ENCODE measurements around the gene SHPK.
"Not testable (repeated sequence)": the region's sequence is repeated elsewhere in the genome, so short reads cannot be mapped to it uniquely, and the experiment has no call there.

Gene SHPK

DNA sequence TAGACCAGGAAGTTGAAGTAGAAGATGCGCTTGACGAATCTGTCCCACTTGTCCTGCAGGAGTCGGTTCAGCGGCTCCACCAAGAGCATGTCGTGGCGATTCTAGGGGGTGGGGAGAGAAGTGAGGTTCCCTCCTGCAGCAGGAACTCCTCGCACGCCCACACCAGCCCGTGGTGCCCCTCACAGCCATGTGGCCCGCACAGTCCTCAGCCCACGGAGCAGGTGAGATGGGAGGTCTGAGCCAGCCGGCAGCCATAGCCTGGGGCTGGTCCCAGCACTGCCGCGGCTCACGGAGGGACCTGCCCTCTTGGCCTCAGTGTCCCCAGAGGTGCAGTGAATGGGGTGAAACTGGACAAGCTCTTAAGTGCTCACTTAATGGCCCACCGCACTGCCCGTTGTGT is 50.2 kb downstream of the SHPK start:
- no peak for DNase-seq

GRCh38 chr17:3583456-3583855 is 52.6 kb downstream of the SHPK start:
- DNase-seq, result no peak

- DNase-seq, result peak; percentile 11
Measured at GRCh38 chr17:3582915-3583314, 53.1 kb downstream of the SHPK start.

DNA sequence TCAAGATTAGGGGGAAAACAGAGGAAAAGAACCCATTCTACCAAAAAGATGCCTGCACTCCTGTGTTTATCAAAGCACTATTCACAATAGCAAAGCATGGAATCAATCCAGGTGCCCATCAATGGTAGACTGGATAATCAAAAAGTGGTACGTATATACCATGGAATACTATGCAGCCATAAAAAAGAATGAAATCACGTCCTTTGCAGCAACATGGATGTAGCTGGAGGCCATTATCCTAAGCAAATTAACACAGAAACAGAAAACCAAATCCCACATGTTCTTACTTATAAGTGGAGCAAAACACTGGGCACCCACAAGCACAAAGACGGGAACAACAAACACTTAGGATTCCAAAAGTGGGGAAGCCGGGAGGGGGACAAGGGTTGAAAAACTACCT is 57.4 kb downstream of the SHPK start:
- not testable (repeated sequence) for DNase-seq

- no peak for DNase-seq
Measured at GRCh38 chr17:3576970-3577369, 59.1 kb downstream of the SHPK start.

- peak; percentile 19 for DNase-seq
Measured at GRCh38 chr17:3575511-3575910, 60.5 kb downstream of the SHPK start.

DNA sequence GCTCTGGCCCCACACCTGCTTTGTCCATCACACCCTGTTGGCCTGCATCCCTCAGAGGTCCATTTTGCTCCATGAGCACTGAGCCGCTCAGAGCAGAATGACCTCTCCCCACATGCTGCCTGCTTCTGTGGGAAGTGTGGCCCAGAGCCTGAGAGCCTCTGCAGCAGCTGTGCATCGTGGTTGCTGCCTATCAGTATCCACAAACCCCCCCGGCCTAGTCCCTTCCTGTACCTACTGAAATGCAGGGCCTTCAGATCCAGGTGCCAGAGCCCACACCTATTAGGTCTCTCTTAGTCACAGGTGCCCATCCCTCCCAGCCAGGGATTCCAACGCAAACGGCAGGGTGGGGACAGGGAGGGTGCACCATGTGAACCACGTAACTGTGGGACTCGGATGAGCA is 61.8 kb downstream of the SHPK start:
- DNase-seq, result no peak

DNA sequence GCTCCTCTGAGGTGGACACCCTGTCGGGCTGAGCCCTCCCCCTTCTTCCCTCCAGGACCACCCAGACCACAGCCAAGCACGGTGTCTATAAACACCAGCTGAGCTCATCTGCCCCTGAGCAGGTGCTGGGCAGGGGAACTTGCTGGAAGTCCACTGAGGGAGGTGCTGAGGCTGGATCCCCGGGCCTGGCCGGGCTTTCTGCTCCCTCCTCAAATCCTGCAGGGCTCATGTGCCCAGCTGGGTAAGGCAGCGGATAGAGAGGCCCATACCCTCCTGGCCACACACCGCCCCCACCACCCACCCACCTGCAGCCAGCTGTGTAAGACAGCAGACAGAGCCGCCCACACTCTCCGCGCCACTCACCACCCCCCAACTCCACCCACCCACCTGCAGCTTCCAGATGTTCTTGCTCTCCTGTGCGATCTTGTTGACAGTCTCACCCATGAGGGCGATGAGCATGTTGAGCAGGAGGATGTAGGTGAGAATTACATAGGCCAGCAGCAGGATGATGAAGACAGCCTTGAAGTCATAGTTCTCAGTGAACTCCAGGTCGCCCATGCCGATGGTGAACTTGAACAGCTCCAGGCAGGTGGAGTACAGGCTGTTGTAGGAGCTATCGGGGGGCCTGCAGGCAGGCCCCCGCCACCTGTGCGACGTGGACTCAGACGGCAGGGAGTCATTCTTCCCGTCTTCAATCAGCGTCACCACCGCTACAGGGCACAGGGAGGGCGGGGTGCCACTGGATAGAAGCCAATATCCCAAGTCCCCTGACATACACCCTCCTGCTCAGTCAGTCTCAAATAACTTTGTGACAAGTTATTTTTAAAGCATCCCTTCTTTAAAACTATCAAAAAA is 62.6 kb downstream of the SHPK start:
- no peak for DNase-seq

GRCh38 chr17:3572231-3572630 is 63.8 kb downstream of the SHPK start:
- DNase-seq, result no peak

- DNase-seq, result no peak
Measured at GRCh38 chr17:3571043-3571900, 64.8 kb downstream of the SHPK start.

DNA sequence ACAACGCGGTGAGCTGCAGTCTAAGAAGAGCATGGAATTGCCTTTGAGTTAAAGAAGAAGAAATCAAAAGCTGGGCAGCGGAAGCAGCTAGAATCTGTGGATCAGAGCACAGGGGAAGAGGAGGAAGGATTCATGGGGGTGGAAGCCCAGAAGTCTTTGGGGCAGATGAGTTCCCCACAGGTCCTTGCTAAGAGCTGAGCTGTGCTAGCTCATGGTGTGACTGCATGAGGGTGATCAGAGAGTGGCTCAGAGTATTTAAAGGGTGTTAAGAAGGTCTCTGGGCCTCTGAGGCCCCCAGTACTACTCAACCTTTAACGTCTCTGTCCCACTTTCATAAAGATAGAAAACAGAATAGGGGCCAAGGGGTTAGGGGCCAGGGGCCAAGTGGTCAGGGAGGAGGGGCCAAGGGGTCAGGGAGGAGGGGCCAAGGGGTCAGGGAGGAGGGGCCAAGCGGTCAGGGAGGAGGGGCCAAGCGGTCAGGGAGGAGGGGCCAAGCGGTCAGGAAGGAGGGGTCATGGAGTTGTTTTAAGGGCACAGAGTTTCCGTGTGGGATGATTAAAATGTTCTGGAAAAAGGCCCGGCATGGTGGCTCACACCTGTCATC is 66.4 kb downstream of the SHPK start:
- no peak for DNase-seq

DNA sequence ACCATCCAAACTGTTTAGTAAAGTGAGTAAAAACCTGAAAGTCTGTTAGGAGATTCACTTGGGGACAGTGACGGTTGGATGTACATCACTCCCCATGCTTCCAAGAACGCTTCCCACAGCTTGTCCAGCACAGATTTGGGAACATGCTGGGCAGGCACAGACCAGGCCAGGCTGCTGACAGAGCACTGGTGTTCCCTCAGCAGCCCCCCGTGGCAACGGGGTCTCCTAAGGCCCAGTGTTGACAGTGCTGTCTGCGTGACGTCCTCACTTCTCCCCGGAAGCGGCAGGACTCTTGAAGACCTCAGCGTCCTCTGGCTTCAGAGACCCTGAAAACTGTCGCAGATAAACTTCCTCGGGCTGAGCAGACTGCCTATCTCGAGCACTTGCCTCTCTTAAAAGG is 69.5 kb downstream of the SHPK start:
- DNase-seq, result no peak

DNA sequence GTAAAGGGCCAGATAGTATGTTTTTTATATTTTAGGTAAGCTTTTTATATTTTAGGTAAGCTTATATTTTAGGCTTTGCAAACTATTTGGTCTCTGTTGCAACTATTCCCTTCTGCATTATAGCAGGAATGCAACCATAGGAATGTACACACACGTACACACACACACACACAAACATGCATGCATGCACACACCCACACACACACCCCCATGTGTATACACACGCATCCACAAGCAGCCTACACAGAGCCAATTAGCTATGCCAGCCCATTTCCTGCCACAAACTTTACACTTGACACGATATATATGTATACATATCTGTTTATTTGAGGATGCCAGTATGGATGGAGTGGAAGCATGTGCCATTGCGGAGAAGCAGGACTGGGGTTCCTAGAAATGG is 70.9 kb downstream of the SHPK start:
- DNase-seq, result no peak

- not testable (repeated sequence) for DNase-seq
Measured at GRCh38 chr17:3564241-3564640, 71.8 kb downstream of the SHPK start.

DNA sequence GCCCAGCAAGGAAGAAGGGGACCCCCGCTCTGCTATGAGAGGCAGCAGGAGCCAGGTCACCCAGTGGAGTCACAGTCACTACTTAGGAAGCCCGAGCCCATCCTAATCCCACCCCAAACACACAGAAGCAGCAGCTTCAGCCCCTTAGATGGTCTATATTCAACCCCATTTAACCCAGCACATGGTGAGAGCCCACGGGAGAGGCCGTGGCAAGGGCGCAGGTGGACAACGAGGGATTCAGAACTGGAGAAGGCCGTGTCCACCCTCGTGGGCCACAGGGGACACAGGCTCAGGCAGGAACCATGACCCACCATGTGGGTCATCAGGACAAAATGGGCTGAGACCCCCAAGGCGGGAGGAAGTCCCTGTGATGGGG is 76.8 kb downstream of the SHPK start:
- no peak for DNase-seq

DNA sequence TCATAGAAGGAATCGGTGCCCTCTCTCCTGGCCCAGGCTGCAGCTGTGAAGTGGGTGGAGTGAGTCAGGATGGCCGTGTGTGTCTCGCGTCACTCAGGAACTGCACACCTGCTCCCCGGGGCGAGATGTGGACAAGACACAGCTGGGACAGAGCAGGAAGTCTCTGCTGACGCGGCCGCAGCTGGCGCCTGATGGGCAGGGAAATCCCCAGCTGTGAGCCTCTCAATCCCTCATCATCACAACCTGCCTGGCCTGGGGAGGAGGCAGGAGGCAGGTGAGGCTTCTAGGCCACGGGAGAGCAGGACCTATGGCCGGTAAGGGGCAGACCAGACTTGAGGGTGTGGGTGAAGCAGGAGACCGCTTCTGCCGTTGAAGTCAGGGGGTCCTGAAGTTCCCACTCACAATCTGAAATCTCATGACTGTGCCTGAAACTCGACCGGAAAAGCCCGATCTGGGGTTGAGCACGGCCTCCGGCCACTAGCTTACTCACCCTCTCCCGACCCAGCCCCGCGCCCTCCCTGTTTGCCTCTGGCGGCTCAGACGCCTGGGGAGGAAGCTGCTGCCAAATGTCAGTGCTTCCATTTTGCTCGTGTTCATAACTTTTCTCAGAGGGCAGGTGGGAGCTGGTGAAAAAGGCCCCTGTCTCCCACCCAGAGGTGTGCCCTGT is 77.3 kb downstream of the SHPK start:
- no peak for DNase-seq
